Transverse colon (tissue), 4 donors: ENCODE measurements around the gene PALM.
A peak's percentile ranks its signal among the peaks of the same experiment; 100 is the strongest.

Source experiments
- CTCF ChIP-seq, 5 experiments: fragments of 200-600 bp in 3 of 5; fragments of 450-650 bp in 2 of 5; sonication (generic) in 3 of 5; IDR thresholded peaks; 1 replicate in 2 of 5; 2 replicates in 3 of 5; pipeline ENCODE4 v1.5.1; 2016 to 2017; ENCODE audit warnings: antibody characterized with exemption in 5 of 5, inconsistent platforms in 3 of 5, mild to moderate bottlenecking in 2 of 5, moderate library complexity in 1 of 5
- EP300 ChIP-seq: sonication (generic); formaldehyde crosslinking; IDR thresholded peaks from one replicate; pipeline ENCODE4 v1.6.1; 2017; ENCODE audit warnings: antibody characterized with exemption, low read depth
- POLR2A ChIP-seq: fragments of 450-650 bp; IDR thresholded peaks from one replicate; pipeline ENCODE4 v1.6.1; 2016; ENCODE audit warnings: antibody characterized with exemption, mild to moderate bottlenecking, moderate library complexity
- POLR2AphosphoS5 ChIP-seq, 3 donors: sonication (generic); formaldehyde crosslinking; IDR thresholded peaks; one replicate each; pipeline ENCODE4 v1.6.1; 2016; ENCODE audit warnings: antibody characterized with exemption in 3 of 3

GRCh38 chr19:660793-661426 lies 47.8 kb upstream of the PALM start:
- TF ChIP-seq CTCF (IDR thresholded peaks at IDR 0.05) = no peak
- TF ChIP-seq EP300 = no peak
- TF ChIP-seq POLR2A = peak; percentile 83
- TF ChIP-seq POLR2AphosphoS5 (IDR thresholded peaks at IDR 0.05) = peak in 2 of 3 donors; percentile 71 to 72
